HCT116 (cell line): Measurements from ENCODE around the gene TBC1D23. TPM values are rescaled to one million over a fixed set of nuclear protein-coding genes. Genes with fewer than 3 reads are reported as not detected.

ENCODE experiments used
- ATAC-seq: fragments of 200-7000 bp; cut with Tn5 transposase; 2 replicates; pipeline ENCODE4 v1.9.1; 2020; ENCODE audit warnings: mild to moderate bottlenecking, moderate library complexity
- BruUV-seq: library from RNA; stranded (reverse); fragments of 400-500 nt; replicated peaks from 2 replicates; lab custom pipeline; 2021; lab: Mats Ljungman, UMichigan
- CTCF ChIA-PET: fragments of 300-600 bp; sonication (Branson Sonifier 250); formaldehyde crosslinking; loops from one replicate; lab custom pipeline; 2021; ENCODE audit warnings: antibody characterized with exemption; lab: Charles Lee
- POLR2A ChIA-PET: fragments of 300-600, 350-600 bp; sonication (Branson Sonifier 250); formaldehyde crosslinking; loops from one replicate; lab custom pipeline; 2021; ENCODE audit warnings: antibody characterized with exemption; lab: Charles Lee
- RAD21 ChIA-PET, 2 experiments: fragments of 300-600 bp; sonication (Branson Sonifier 250); formaldehyde crosslinking; loops; one replicate each; lab custom pipeline; 2023; ENCODE audit warnings: low total read pairs in 2 of 2; ENCODE audit not compliant: uncharacterized antibody in 2 of 2, unreplicated experiment in 2 of 2, low non-redundant PET in 1 of 2; lab: Charles Lee
- DNase-seq: peaks from one replicate; pipeline ENCODE4 v3.0.0-alpha.2; 2010; ENCODE audit warnings: low read depth, low spot score
- H2AFZ ChIP-seq: fragments of 200-600 bp; shearing (Covaris generic), sonication (generic); 2 replicates; pipeline ENCODE4 v1.6.1; 2017; ENCODE audit warnings: low read depth, mixed run types, mixed read lengths, antibody characterized with exemption, low read length; ENCODE audit not compliant: poor library complexity, severe bottlenecking
- H3K27ac ChIP-seq: 2 replicates; pipeline ENCODE4 v1.5.1; 2012; ENCODE audit warnings: low read depth, low read length
- H3K27me3 ChIP-seq: fragments of 200-600 bp; sonication (generic); 2 replicates; pipeline ENCODE4 v1.6.1; 2016; ENCODE audit warnings: mixed run types, low read length, mixed read lengths; ENCODE audit not compliant: insufficient read depth
- H3K36me3 ChIP-seq, 2 experiments: fragments of 200-500 bp in 1 of 2; fragments of 200-600 bp in 1 of 2; sonication (Bioruptor generic) in 1 of 2; sonication (generic) in 1 of 2; 2 replicates each; pipeline versions ENCODE4 v1.5.1 to v1.6.1; 2014 to 2016; ENCODE audit warnings: low read length in 2 of 2, inconsistent platforms in 1 of 2, mixed read lengths in 1 of 2, mixed run types in 1 of 2; ENCODE audit not compliant: insufficient read depth in 2 of 2, control insufficient read depth in 1 of 2
- H3K4me1 ChIP-seq, 2 experiments: fragments of 200-600 bp in 1 of 2; sonication (generic) in 1 of 2; 2 replicates each; pipeline versions ENCODE4 v1.5.1 to v1.6.1; 2012 to 2017; ENCODE audit warnings: low read length in 2 of 2, inconsistent platforms in 1 of 2, mild to moderate bottlenecking in 1 of 2, mixed read lengths in 1 of 2, mixed run types in 1 of 2, moderate library complexity in 1 of 2; ENCODE audit not compliant: insufficient read depth in 2 of 2, control insufficient read depth in 1 of 2
- H3K4me2 ChIP-seq: fragments of 200-600 bp; sonication (generic); 2 replicates; pipeline ENCODE4 v1.6.1; 2017; ENCODE audit warnings: mixed run types, low read length, mixed read lengths
- H3K4me3 ChIP-seq, 2 experiments: fragments of 200-600 bp in 1 of 2; sonication (generic) in 1 of 2; replicated peaks in 1 of 2; 2 replicates each; pipeline ENCODE4 v1.5.1; 2011 to 2016; ENCODE audit warnings: low read length in 2 of 2, control low read depth in 1 of 2, low read depth in 1 of 2, mild to moderate bottlenecking in 1 of 2, mixed read lengths in 1 of 2, mixed run types in 1 of 2
- H3K79me2 ChIP-seq: fragments of 200-600 bp; sonication (generic); 2 replicates; pipeline ENCODE4 v1.6.1; 2017; ENCODE audit warnings: mild to moderate bottlenecking, mixed run types, low read length, moderate library complexity, mixed read lengths; ENCODE audit not compliant: insufficient read depth
- H3K9ac ChIP-seq: fragments of 200-600 bp; sonication (generic); 2 replicates; pipeline ENCODE4 v1.6.1; 2016; ENCODE audit warnings: low read length, mixed read lengths
- H3K9me2 ChIP-seq: fragments of 200-600 bp; sonication (generic), shearing (Covaris generic); 2 replicates; pipeline ENCODE4 v1.6.1; 2017; ENCODE audit warnings: mixed run types, mild to moderate bottlenecking, moderate library complexity; ENCODE audit not compliant: insufficient read depth
- H3K9me3 ChIP-seq, 2 experiments: fragments of 200-500 bp in 1 of 2; fragments of 200-600 bp in 1 of 2; sonication (Bioruptor generic) in 1 of 2; sonication (generic) in 1 of 2; 2 replicates each; pipeline ENCODE4 v1.6.1; 2014 to 2017; ENCODE audit warnings: low read length in 2 of 2, mixed read lengths in 2 of 2, inconsistent platforms in 1 of 2, low read depth in 1 of 2, mild to moderate bottlenecking in 1 of 2, mixed run types in 1 of 2, moderate library complexity in 1 of 2; ENCODE audit not compliant: control insufficient read depth in 1 of 2, insufficient read depth in 1 of 2
- H4K20me1 ChIP-seq: fragments of 200-600 bp; sonication (generic), shearing (Covaris generic); 2 replicates; pipeline ENCODE4 v1.6.1; 2017; ENCODE audit warnings: mixed run types, mild to moderate bottlenecking, moderate library complexity; ENCODE audit not compliant: insufficient read depth
- CBX3 ChIP-seq: IDR thresholded peaks from 2 replicates; pipeline ENCODE4 v1.6.1; 2012; ENCODE audit warnings: low read depth
- CEBPB ChIP-seq: IDR thresholded peaks from 2 replicates; pipeline ENCODE4 v1.6.1; 2012; ENCODE audit warnings: low read depth
- EGR1 ChIP-seq: IDR thresholded peaks from 2 replicates; pipeline ENCODE4 v1.6.1; 2012; ENCODE audit warnings: low read depth
- ELF1 ChIP-seq: IDR thresholded peaks from 2 replicates; pipeline ENCODE4 v1.6.1; 2012; ENCODE audit warnings: low read depth, borderline replicate concordance
- EZH2 ChIP-seq: fragments of 200-600 bp; sonication (generic); IDR thresholded peaks from 2 replicates; pipeline ENCODE4 v1.6.1; 2017; ENCODE audit warnings: antibody characterized with exemption, mixed run types
- EZH2phosphoT487 ChIP-seq: fragments of 200-600 bp; IDR thresholded peaks from 2 replicates; pipeline ENCODE4 v1.6.1; 2018; ENCODE audit warnings: antibody characterized with exemption, borderline replicate concordance
- POLR2AphosphoS5 ChIP-seq: IDR thresholded peaks from 2 replicates; pipeline ENCODE4 v1.6.1; 2011; ENCODE audit warnings: mild to moderate bottlenecking, low read depth, low read length, moderate library complexity
- RAD21 ChIP-seq: IDR thresholded peaks from 2 replicates; pipeline ENCODE4 v1.6.1; 2012; ENCODE audit warnings: low read depth, mild to moderate bottlenecking
- SIN3A ChIP-seq: IDR thresholded peaks from 2 replicates; pipeline ENCODE4 v1.6.1; 2012; ENCODE audit warnings: low read depth
- SP1 ChIP-seq: IDR thresholded peaks from 2 replicates; pipeline ENCODE4 v1.6.1; 2012; ENCODE audit warnings: low read depth
- SRF ChIP-seq: IDR thresholded peaks from 2 replicates; pipeline ENCODE4 v1.6.1; 2012; ENCODE audit warnings: low read depth
- TCF7L2 ChIP-seq: IDR thresholded peaks from 2 replicates; pipeline ENCODE4 v1.7.0; 2011; ENCODE audit warnings: borderline replicate concordance, inconsistent platforms; ENCODE audit not compliant: insufficient read depth, insufficient read length; ENCODE audit errors: extremely low read depth
- YY1 ChIP-seq: IDR thresholded peaks from 2 replicates; pipeline ENCODE4 v1.6.1; 2011; ENCODE audit warnings: low read length, low read depth, moderate library complexity, mild to moderate bottlenecking; ENCODE audit not compliant: insufficient replicate concordance; ENCODE audit errors: extremely low read depth
- ZFX ChIP-seq: fragments of 450-650 bp; IDR thresholded peaks from 2 replicates; pipeline ENCODE4 v1.6.1; 2017
- ZNF274 ChIP-seq: fragments of 200-500 bp; sonication (Bioruptor generic); IDR thresholded peaks from 2 replicates; pipeline ENCODE4 v1.6.1; 2014; ENCODE audit warnings: mild to moderate bottlenecking, low read depth, low read length, inconsistent platforms
- intact Hi-C: fragments of 100-400 bp; cut with micrococcal nuclease; formaldehyde crosslinking; loops from 2 replicates; pipeline ENCODE4 v1.10.0; 2022
- total RNA-seq: library from RNA; stranded (reverse); gene quantifications from one replicate; pipeline ENCODE4 v1.2.1, GENCODE V29; 2021; ENCODE audit not compliant: unreplicated experiment
- TF ChIP-seq, protein P1 (sequence below): IDR thresholded peaks from 2 replicates; pipeline ENCODE4 v1.6.1; 2012
- TF ChIP-seq, protein P2 (sequence below): IDR thresholded peaks from 2 replicates; pipeline ENCODE4 v1.6.1; 2011; ENCODE audit warnings: mild to moderate bottlenecking, low read length, moderate library complexity; ENCODE audit not compliant: insufficient replicate concordance; ENCODE audit errors: extremely low read depth
- TF ChIP-seq, protein P3 (sequence below): IDR thresholded peaks from 2 replicates; pipeline ENCODE4 v1.6.1; 2012; ENCODE audit warnings: low read depth
- TF ChIP-seq, protein P4 (sequence below): IDR thresholded peaks from 2 replicates; pipeline ENCODE4 v1.6.1; 2012
- TF ChIP-seq, protein P5 (sequence below), 3 experiments: fragments of 200-600 bp in 1 of 3; sonication (generic) in 1 of 3; IDR thresholded peaks in 2 of 3; conservative IDR thresholded peaks in 1 of 3; 2 replicates each; pipeline ENCODE4 v1.5.1; 2012 to 2017; ENCODE audit warnings: low read depth in 2 of 3, low read length in 2 of 3, antibody characterized with exemption in 1 of 3, borderline replicate concordance in 1 of 3, control low read depth in 1 of 3, mild to moderate bottlenecking in 1 of 3, mixed read lengths in 1 of 3, mixed run types in 1 of 3, moderate library complexity in 1 of 3; ENCODE audit not compliant: insufficient read depth in 1 of 3

The TBC1D23 gene
- total RNA-seq, 1 experiment from 2014 or later = 21.9 TPM

DNA sequence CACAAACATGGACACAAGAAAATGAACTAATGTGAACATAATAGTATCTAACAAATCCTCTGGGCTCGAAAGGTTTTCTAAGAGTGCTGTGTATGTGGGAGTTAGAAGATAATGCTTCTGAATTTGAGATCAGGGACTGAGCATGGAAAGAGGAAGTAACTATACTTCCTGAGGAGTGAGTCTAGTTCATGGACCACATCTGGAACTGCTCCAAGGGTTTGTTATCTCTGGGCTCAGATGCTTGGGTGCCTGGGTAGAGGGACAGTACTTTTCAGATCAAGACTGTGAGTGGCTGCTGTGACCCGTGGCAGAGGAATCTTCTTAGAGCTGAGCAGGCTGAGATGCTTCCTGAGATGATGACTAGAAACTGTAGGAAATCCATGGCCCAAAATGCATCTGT, 28.5 kb downstream of the TBC1D23 start:
- Histone ChIP-seq H3K79me2 (no peaks in the 10 kb centered on the region), H3K27me3 (no peaks in the 10 kb centered on the region), H3K4me2 (no peak overlapping the region), H4K20me1 (no peaks in the 10 kb centered on the region), H3K4me1 (no peaks in the 10 kb centered on the region), H3K36me3 (no peaks in the 10 kb centered on the region), H3K27ac (no peak overlapping the region), H3K4me3 (no peak overlapping the region), H3K9ac (no peak overlapping the region), H3K9me2 (no peaks in the 10 kb centered on the region), H3K9me3 (no peaks in the 10 kb centered on the region), H2AFZ (no peak overlapping the region)
- BruUV-seq = no TSS peak
- no peak for ATAC-seq
- ChIA-PET CTCF (no interaction called here), RAD21 (no interaction called here), POLR2A (no interaction called here)
- DNase-seq = no peak
- TF ChIP-seq SP1 = no peak
- TF ChIP-seq SIN3A = no peak
- TF ChIP-seq, protein P1, sequence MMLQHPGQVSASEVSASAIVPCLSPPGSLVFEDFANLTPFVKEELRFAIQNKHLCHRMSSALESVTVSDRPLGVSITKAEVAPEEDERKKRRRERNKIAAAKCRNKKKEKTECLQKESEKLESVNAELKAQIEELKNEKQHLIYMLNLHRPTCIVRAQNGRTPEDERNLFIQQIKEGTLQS = no peak
- no peak for TF ChIP-seq TCF7L2
- TF ChIP-seq POLR2AphosphoS5 = no peak
- no peak for TF ChIP-seq EGR1
- TF ChIP-seq EZH2phosphoT487 = no peak
- no peak for TF ChIP-seq ELF1
- no peak for TF ChIP-seq RAD21
- TF ChIP-seq, protein P2, sequence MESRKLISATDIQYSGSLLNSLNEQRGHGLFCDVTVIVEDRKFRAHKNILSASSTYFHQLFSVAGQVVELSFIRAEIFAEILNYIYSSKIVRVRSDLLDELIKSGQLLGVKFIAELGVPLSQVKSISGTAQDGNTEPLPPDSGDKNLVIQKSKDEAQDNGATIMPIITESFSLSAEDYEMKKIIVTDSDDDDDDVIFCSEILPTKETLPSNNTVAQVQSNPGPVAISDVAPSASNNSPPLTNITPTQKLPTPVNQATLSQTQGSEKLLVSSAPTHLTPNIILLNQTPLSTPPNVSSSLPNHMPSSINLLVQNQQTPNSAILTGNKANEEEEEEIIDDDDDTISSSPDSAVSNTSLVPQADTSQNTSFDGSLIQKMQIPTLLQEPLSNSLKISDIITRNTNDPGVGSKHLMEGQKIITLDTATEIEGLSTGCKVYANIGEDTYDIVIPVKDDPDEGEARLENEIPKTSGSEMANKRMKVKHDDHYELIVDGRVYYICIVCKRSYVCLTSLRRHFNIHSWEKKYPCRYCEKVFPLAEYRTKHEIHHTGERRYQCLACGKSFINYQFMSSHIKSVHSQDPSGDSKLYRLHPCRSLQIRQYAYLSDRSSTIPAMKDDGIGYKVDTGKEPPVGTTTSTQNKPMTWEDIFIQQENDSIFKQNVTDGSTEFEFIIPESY = no peak
- TF ChIP-seq CBX3 = no peak
- no peak for TF ChIP-seq EZH2
- TF ChIP-seq, protein P3, sequence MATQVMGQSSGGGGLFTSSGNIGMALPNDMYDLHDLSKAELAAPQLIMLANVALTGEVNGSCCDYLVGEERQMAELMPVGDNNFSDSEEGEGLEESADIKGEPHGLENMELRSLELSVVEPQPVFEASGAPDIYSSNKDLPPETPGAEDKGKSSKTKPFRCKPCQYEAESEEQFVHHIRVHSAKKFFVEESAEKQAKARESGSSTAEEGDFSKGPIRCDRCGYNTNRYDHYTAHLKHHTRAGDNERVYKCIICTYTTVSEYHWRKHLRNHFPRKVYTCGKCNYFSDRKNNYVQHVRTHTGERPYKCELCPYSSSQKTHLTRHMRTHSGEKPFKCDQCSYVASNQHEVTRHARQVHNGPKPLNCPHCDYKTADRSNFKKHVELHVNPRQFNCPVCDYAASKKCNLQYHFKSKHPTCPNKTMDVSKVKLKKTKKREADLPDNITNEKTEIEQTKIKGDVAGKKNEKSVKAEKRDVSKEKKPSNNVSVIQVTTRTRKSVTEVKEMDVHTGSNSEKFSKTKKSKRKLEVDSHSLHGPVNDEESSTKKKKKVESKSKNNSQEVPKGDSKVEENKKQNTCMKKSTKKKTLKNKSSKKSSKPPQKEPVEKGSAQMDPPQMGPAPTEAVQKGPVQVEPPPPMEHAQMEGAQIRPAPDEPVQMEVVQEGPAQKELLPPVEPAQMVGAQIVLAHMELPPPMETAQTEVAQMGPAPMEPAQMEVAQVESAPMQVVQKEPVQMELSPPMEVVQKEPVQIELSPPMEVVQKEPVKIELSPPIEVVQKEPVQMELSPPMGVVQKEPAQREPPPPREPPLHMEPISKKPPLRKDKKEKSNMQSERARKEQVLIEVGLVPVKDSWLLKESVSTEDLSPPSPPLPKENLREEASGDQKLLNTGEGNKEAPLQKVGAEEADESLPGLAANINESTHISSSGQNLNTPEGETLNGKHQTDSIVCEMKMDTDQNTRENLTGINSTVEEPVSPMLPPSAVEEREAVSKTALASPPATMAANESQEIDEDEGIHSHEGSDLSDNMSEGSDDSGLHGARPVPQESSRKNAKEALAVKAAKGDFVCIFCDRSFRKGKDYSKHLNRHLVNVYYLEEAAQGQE = no peak
- TF ChIP-seq, protein P4, sequence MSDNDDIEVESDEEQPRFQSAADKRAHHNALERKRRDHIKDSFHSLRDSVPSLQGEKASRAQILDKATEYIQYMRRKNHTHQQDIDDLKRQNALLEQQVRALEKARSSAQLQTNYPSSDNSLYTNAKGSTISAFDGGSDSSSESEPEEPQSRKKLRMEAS = no peak
- no peak for TF ChIP-seq CEBPB
- no peak for TF ChIP-seq YY1
- TF ChIP-seq, protein P5, sequence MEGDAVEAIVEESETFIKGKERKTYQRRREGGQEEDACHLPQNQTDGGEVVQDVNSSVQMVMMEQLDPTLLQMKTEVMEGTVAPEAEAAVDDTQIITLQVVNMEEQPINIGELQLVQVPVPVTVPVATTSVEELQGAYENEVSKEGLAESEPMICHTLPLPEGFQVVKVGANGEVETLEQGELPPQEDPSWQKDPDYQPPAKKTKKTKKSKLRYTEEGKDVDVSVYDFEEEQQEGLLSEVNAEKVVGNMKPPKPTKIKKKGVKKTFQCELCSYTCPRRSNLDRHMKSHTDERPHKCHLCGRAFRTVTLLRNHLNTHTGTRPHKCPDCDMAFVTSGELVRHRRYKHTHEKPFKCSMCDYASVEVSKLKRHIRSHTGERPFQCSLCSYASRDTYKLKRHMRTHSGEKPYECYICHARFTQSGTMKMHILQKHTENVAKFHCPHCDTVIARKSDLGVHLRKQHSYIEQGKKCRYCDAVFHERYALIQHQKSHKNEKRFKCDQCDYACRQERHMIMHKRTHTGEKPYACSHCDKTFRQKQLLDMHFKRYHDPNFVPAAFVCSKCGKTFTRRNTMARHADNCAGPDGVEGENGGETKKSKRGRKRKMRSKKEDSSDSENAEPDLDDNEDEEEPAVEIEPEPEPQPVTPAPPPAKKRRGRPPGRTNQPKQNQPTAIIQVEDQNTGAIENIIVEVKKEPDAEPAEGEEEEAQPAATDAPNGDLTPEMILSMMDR (IDR thresholded peaks at IDR 0.05 in 2 of 3, conservative IDR thresholded peaks at IDR 0.05 in 1 of 3; ENCODE audit: borderline replicate concordance in 1 of 3, insufficient read depth in 1 of 3, low read depth in 2 of 3, low read length in 2 of 3) = no peak
- no peak for TF ChIP-seq ZNF274
- TF ChIP-seq SRF = no peak
- no peak for TF ChIP-seq ZFX
- intact Hi-C loops = no loop called here
